PC-3 (cell line): ENCODE measurements around the gene NPFF. TPM values are rescaled to one million over a fixed set of nuclear protein-coding genes. Genes with fewer than 3 reads are reported as not detected.

Experiments
- ATAC-seq: fragments of 200-7000 bp; cut with Tn5 transposase; 2 replicates; pipeline ENCODE4 v1.9.1; 2020; ENCODE audit warnings: mild to moderate bottlenecking, moderate library complexity
- BruUV-seq: library from RNA; stranded (reverse); fragments of 400-500 nt; replicated peaks from 2 replicates; lab custom pipeline; 2021; lab: Mats Ljungman, UMichigan
- CTCF ChIA-PET: fragments of 300-600 bp; sonication (Branson Sonifier 250); formaldehyde crosslinking; loops from one replicate; lab custom pipeline; 2022; ENCODE audit warnings: antibody characterized with exemption; lab: Charles Lee
- POLR2A ChIA-PET: fragments of 300-600 bp; sonication (Branson Sonifier 250); formaldehyde crosslinking; loops from one replicate; lab custom pipeline; 2022; ENCODE audit warnings: antibody characterized with exemption; ENCODE audit not compliant: unreplicated experiment; lab: Charles Lee
- DNase-seq: peaks from one replicate; pipeline ENCODE4 v3.0.0-alpha.2; 2015
- H2AFZ ChIP-seq: fragments of 300-600 bp; sonication (generic); 2 replicates; pipeline ENCODE4 v1.6.0; 2016; ENCODE audit warnings: antibody characterized with exemption, low read length
- H3F3A ChIP-seq: fragments of 300-600 bp; sonication (generic); one replicate; pipeline ENCODE4 v1.6.0; 2017; ENCODE audit warnings: antibody characterized with exemption, low read length, control low read depth, mild to moderate bottlenecking; ENCODE audit not compliant: unreplicated experiment
- H3K27ac ChIP-seq: fragments of 300-600 bp; sonication (generic); 2 replicates; pipeline ENCODE4 v1.5.1; 2016; ENCODE audit warnings: mild to moderate bottlenecking, low read length
- H3K27me3 ChIP-seq: fragments of 300-600 bp; sonication (generic); 2 replicates; pipeline ENCODE4 v1.6.1; 2016; ENCODE audit warnings: low read length, mixed read lengths
- H3K36me3 ChIP-seq: fragments of 300-600 bp; sonication (generic); 2 replicates; pipeline ENCODE4 v1.6.1; 2016; ENCODE audit warnings: low read depth, mixed run types, low read length, mixed read lengths
- H3K4me1 ChIP-seq: fragments of 300-600 bp; sonication (generic); 2 replicates; pipeline ENCODE4 v1.5.1; 2016; ENCODE audit warnings: low read length; ENCODE audit not compliant: insufficient read depth
- H3K4me2 ChIP-seq: fragments of 300-600 bp; sonication (generic); 2 replicates; pipeline ENCODE4 v1.6.0; 2016; ENCODE audit warnings: low read length
- H3K4me3 ChIP-seq: fragments of 300-600 bp; sonication (generic); 2 replicates; pipeline ENCODE4 v1.5.1; 2016; ENCODE audit warnings: mild to moderate bottlenecking, low read length, mixed read lengths
- H3K79me2 ChIP-seq: fragments of 300-600 bp; sonication (generic); 2 replicates; pipeline ENCODE4 v1.6.1; 2017; ENCODE audit warnings: low read length, mixed read lengths
- H3K9ac ChIP-seq: fragments of 300-600 bp; sonication (generic); 2 replicates; pipeline ENCODE4 v1.6.0; 2016; ENCODE audit warnings: mild to moderate bottlenecking, low read length
- H3K9me2 ChIP-seq: fragments of 300-600 bp; sonication (generic); replicated peaks from 2 replicates; pipeline ENCODE4 v1.6.1; 2016; ENCODE audit warnings: mixed run types, low read length, mixed read lengths
- H3K9me3 ChIP-seq: fragments of 300-600 bp; sonication (generic); 2 replicates; pipeline ENCODE4 v1.6.1; 2016; ENCODE audit warnings: low read length, mixed read lengths
- H4K20me1 ChIP-seq: fragments of 300-600 bp; sonication (generic); 2 replicates; pipeline ENCODE4 v1.6.1; 2016; ENCODE audit warnings: low read length, mixed read lengths
- EZH2 ChIP-seq: fragments of 300-600 bp; sonication (generic); IDR thresholded peaks from one replicate; pipeline ENCODE4 v1.6.1; 2017; ENCODE audit warnings: antibody characterized with exemption, mild to moderate bottlenecking, low read length; ENCODE audit not compliant: unreplicated experiment
- EZH2phosphoT487 ChIP-seq: fragments of 300-600 bp; sonication (generic); IDR thresholded peaks from 2 replicates; pipeline ENCODE4 v1.6.1; 2018; ENCODE audit warnings: mild to moderate bottlenecking, antibody characterized with exemption, low read length, borderline replicate concordance
- intact Hi-C: fragments of 100-400 bp; cut with micrococcal nuclease; formaldehyde crosslinking; loops from 2 replicates; pipeline ENCODE4 v1.9.0; 2023
- total RNA-seq: library from RNA; depleted of rRNA; stranded (reverse); fragments of >200 nt; gene quantifications from 2 replicates; pipeline ENCODE4 v1.2.3, GENCODE V29; 2014; rRNA removed
- TF ChIP-seq, protein P1 (sequence below): fragments of 300-600 bp; sonication (generic); conservative IDR thresholded peaks from 2 replicates; pipeline ENCODE4 v1.5.1; 2017; ENCODE audit warnings: antibody characterized with exemption, low read depth, mild to moderate bottlenecking, low read length

The NPFF gene
- total RNA-seq, 1 experiment from 2014 or later, result not detected

DNA sequence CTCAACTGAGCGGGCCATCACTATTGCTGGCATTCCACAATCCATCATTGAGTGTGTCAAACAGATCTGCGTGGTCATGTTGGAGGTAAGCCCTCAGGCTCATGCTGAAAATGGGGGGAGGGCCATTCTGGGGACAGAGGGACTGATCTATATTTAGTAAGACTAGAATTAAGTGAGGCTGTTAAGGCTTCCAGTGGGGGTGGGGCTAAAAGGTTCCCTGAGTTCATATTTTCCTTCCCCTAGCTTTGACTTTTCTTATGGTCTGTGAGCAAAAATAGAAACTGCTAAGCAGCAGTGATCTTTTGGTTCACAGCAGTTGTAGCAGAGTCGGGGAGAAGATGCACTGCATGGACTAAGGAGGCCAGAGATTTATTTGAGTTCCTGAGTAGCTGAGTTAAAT, 46.2 kb downstream of the NPFF start:
- no peak for DNase-seq
- intact Hi-C loops, result no loop called here
- POLR2A ChIA-PET, result no interaction called here

GRCh38 chr12:53459097-53459496, 48.2 kb downstream of the NPFF start:
- H3K79me2 ChIP-seq, result peaks cover 92% of the 10 kb centered on the region
- peaks cover 94% of the 10 kb centered on the region for H3K36me3 ChIP-seq
- BruUV-seq, result no TSS peak
- no peaks in the 10 kb centered on the region for H3F3A ChIP-seq
- H3K9me2 ChIP-seq, result no peaks in the 10 kb centered on the region
- intact Hi-C loops, result no loop called here
- no peaks in the 10 kb centered on the region for H3K27me3 ChIP-seq
- no peak overlapping the region for H3K27ac ChIP-seq
- peaks cover 79% of the 10 kb centered on the region for H4K20me1 ChIP-seq
- POLR2A ChIA-PET, result no interaction called here
- H2AFZ ChIP-seq, result no peak overlapping the region
- no peak for ATAC-seq
- TF ChIP-seq EZH2 (no peak), EZH2phosphoT487 (no peak)
- TF ChIP-seq, protein P1, sequence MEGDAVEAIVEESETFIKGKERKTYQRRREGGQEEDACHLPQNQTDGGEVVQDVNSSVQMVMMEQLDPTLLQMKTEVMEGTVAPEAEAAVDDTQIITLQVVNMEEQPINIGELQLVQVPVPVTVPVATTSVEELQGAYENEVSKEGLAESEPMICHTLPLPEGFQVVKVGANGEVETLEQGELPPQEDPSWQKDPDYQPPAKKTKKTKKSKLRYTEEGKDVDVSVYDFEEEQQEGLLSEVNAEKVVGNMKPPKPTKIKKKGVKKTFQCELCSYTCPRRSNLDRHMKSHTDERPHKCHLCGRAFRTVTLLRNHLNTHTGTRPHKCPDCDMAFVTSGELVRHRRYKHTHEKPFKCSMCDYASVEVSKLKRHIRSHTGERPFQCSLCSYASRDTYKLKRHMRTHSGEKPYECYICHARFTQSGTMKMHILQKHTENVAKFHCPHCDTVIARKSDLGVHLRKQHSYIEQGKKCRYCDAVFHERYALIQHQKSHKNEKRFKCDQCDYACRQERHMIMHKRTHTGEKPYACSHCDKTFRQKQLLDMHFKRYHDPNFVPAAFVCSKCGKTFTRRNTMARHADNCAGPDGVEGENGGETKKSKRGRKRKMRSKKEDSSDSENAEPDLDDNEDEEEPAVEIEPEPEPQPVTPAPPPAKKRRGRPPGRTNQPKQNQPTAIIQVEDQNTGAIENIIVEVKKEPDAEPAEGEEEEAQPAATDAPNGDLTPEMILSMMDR, result no peak
- H3K4me2 ChIP-seq, result no peak overlapping the region
- CTCF ChIA-PET, result no interaction called here
- no peak overlapping the region for H3K4me3 ChIP-seq
- no peak overlapping the region for H3K9ac ChIP-seq
- no peak for DNase-seq
- no peaks in the 10 kb centered on the region for H3K9me3 ChIP-seq
- H3K4me1 ChIP-seq, result peaks cover 3% of the 10 kb centered on the region

More for the DNA sequence above, 46.2 kb downstream of the NPFF start:
- Histone ChIP-seq H2AFZ (no peak overlapping the region), H3F3A (no peaks in the 10 kb centered on the region), H3K4me1 (no peaks in the 10 kb centered on the region), H4K20me1 (peaks cover 77% of the 10 kb centered on the region), H3K27ac (no peak overlapping the region), H3K27me3 (no peaks in the 10 kb centered on the region), H3K4me2 (no peak overlapping the region), H3K9ac (no peak overlapping the region), H3K36me3 (peaks cover 94% of the 10 kb centered on the region), H3K79me2 (peaks cover 90% of the 10 kb centered on the region), H3K9me3 (no peaks in the 10 kb centered on the region), H3K9me2 (no peaks in the 10 kb centered on the region), H3K4me3 (no peak overlapping the region)
- BruUV-seq, result no TSS peak
- no peak for ATAC-seq
- CTCF ChIA-PET, result no interaction called here
- TF ChIP-seq, protein P1, result no peak
- TF ChIP-seq EZH2 (no peak), EZH2phosphoT487 (no peak)

Other genes starting within 250 kb of the NPFF start
- gene ESPL1, start 239.2 kb downstream of the NPFF start, total RNA-seq, result 31.6 and 37.3 TPM in 2 replicates
- gene PFDN5, start 211.9 kb downstream of the NPFF start, total RNA-seq, result 476 and 519 TPM in 2 replicates
- gene MYG1, start 207.8 kb downstream of the NPFF start, total RNA-seq, result 81.0 and 89.9 TPM in 2 replicates
- gene AAAS, start 185.9 kb downstream of the NPFF start, total RNA-seq, result 53.5 and 55.8 TPM in 2 replicates
- gene SP7, start 171.1 kb downstream of the NPFF start, total RNA-seq, result not detected in 2 replicates
- 49.7 and 57.6 TPM in 2 replicates for gene SP1, start 127.3 kb downstream of the NPFF start, total RNA-seq
- gene AMHR2, start 83.6 kb downstream of the NPFF start, total RNA-seq, result 0.29 TPM in 1 of 2 replicates, not detected in the other
- gene PRR13, start 65.8 kb downstream of the NPFF start, total RNA-seq, result 54.2 and 60.9 TPM in 2 replicates
- gene PCBP2, start 55.4 kb downstream of the NPFF start, total RNA-seq, result 204 and 306 TPM in 2 replicates
- 8.5 and 9.6 TPM in 2 replicates for gene MAP3K12, start 8.0 kb downstream of the NPFF start, total RNA-seq
- gene TARBP2, start 6.2 kb downstream of the NPFF start, total RNA-seq, result 82.0 and 98.9 TPM in 2 replicates
- 7.9 and 14.2 TPM in 2 replicates for gene ATF7, start 118.9 kb upstream of the NPFF start, total RNA-seq
- 244 and 322 TPM in 2 replicates for gene ATP5MC2, start 168.6 kb upstream of the NPFF start, total RNA-seq
- gene CALCOCO1, start 220.0 kb upstream of the NPFF start, total RNA-seq, result 20.4 and 30.6 TPM in 2 replicates
- not detected in 2 replicates for gene CISTR, start 244.5 kb upstream of the NPFF start, total RNA-seq